ENCODE data around the gene FBXL20.
"Not testable (repeated sequence)": the region's sequence is repeated elsewhere in the genome, so short reads cannot be mapped to it uniquely, and the experiment has no call there.

Gene FBXL20

DNA sequence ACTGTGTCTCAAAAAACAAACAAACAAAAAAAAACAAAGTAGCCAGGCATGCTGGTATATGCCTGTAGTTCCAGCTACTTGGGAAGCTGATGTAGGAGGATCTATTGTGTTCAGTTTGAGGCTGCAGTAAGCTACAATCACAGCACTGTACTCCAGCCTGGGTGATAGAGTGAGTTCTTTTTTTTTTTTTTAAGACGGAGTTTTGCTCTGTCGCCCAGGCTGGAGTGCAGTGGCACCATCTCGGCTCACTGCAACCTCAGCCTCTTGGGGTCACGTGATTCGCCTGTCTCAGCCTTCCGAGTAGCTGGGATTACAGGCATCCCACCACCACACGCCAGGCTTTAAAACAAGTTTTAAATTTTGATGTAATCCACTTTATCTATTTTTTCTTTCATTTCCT, 95.4 kb downstream of the FBXL20 start:
- H3K4me3 ChIP-seq (ENCODE audit: low read length): no peak overlapping the region
- DNase-seq (ENCODE audit: low read depth): no peak
- TF ChIP-seq, protein P1, sequence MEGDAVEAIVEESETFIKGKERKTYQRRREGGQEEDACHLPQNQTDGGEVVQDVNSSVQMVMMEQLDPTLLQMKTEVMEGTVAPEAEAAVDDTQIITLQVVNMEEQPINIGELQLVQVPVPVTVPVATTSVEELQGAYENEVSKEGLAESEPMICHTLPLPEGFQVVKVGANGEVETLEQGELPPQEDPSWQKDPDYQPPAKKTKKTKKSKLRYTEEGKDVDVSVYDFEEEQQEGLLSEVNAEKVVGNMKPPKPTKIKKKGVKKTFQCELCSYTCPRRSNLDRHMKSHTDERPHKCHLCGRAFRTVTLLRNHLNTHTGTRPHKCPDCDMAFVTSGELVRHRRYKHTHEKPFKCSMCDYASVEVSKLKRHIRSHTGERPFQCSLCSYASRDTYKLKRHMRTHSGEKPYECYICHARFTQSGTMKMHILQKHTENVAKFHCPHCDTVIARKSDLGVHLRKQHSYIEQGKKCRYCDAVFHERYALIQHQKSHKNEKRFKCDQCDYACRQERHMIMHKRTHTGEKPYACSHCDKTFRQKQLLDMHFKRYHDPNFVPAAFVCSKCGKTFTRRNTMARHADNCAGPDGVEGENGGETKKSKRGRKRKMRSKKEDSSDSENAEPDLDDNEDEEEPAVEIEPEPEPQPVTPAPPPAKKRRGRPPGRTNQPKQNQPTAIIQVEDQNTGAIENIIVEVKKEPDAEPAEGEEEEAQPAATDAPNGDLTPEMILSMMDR (IDR thresholded peaks at IDR 0.05; ENCODE audit: insufficient read depth, low read depth, low read length, missing control alignments): no peak

DNA sequence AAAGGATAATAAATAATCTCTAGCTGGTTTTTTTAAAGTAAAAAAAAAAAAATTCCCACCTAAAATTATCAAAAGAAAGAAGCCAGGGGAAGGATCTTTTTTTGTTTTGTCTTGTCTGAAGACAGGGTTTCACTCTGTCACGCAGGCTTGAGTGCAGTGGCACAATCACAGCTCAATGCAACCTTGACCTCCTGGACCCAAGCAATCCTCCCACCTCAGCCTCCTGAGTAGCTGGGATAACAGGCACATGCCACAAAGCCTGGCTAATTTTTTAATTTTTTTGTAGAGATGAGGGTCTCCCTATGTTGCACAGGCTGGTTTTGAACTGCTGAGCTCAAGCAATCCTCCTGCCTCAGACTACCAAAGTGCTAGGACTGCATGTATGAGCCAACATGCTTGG, 97.2 kb downstream of the FBXL20 start:
- no peak overlapping the region for H3K4me3 ChIP-seq (ENCODE audit: low read length)
- TF ChIP-seq, protein P1 (IDR thresholded peaks at IDR 0.05; ENCODE audit: insufficient read depth, low read depth, low read length, missing control alignments): no peak
- no peak for DNase-seq (ENCODE audit: low read depth)

DNA sequence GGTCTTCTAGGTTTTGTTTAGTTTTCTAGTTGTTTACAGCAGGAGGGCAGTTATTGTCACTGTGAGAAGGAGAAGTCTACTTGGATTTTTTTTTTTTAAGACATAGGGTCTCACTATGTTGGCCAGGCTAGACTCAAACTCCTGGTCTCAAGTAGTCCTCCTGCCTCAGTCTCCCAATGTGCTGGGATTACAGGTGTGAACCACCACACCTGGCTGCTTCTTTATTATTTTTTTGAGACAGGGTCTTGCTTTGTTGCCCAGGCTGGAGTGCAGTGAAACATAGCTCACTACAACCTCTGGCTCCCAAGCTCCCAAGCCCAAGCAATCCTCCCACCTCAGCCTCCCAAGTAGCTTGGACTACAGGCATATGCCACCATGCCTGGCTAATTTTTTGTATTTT, 107.4 kb downstream of the FBXL20 start:
- no peak for DNase-seq (ENCODE audit: low read depth)
- TF ChIP-seq, protein P1 (IDR thresholded peaks at IDR 0.05; ENCODE audit: insufficient read depth, low read depth, low read length, missing control alignments): no peak
- no peak overlapping the region for H3K4me3 ChIP-seq (ENCODE audit: low read length)

DNA sequence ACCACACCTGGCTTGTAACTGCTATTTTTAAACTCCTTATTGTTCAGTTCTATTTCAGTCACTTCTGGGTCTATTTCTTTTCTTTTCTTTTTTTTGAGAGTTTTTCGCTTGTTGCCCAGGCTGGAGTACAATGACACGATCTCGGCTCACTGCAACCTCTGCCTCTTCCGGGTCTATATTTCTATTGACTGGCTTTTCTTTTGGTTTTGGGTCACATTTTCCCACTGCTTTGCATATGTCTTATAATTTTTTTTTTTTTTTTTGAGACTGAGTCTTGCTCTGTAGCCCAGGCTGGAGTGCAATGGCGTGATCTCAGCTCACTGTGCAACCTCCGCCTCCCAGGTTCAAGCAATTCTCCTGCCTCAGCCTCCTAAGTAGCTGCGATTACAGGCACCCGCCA, 108.9 kb downstream of the FBXL20 start:
- not testable (repeated sequence) for H3K4me3 ChIP-seq (ENCODE audit: low read length); DNase-seq (ENCODE audit: low read depth)

DNA sequence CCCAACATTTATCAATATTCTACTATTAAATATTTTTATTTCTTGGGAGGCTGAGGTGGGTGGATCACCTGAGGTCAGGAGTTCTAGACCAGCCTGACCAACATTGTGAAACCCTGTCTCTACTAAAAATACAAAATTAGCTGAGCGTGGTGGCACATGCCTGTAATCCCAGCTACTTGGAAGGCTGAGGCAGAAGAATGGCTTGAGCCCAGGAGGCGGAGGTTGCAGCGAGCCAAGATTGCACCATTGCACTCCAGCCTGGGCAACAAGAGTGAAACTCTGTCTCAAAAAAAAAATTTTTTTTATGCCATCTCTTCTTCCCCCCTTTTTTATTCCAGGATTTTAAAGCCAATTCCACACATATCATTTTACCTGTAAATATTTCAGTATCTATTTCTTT, 114.9 kb downstream of the FBXL20 start:
- not testable (repeated sequence) for DNase-seq (ENCODE audit: low read depth); H3K4me3 ChIP-seq (ENCODE audit: low read length)

DNA sequence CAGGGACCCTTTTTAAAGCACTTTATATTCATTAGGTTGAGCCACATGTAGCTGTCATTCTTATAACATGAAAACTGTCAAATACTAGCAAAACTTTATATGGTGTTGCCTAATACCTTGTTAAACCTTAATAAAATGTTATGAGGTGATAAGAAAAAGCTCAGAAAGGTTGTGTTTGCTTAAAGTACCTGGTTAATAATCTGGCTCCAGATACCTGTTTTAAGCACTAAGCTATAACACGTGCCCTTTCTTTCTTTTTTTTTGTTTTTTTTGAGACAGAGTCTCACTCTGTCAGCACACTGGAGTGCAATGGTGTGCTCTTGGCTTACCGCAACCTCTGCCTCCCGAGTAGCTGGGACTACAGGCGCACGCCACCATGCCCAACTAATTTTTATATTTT, 116.7 kb downstream of the FBXL20 start:
- no peak for DNase-seq (ENCODE audit: low read depth)
- H3K4me3 ChIP-seq (ENCODE audit: low read length): no peak overlapping the region
- TF ChIP-seq, protein P1 (IDR thresholded peaks at IDR 0.05; ENCODE audit: insufficient read depth, low read depth, low read length, missing control alignments): no peak

DNA sequence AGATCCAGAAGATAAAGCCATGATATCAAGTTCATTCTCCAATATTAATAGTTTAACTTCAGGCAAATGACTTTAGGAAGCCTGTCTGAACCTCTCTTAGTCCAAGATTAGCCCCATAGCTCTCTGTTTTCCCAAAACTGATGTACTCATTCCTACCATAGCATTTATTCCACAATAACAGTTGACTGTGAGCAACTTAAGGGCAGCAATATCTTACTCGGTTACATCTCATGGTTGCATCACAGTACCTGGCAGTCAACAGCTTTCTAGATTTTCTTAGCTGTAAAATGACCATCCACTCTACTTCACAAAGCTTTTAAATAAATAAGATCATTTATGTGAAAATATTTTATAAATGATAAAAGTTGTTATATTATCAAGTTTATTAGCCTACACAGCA, 117.5 kb downstream of the FBXL20 start:
- TF ChIP-seq, protein P1 (IDR thresholded peaks at IDR 0.05; ENCODE audit: insufficient read depth, low read depth, low read length, missing control alignments): no peak
- no peak overlapping the region for H3K4me3 ChIP-seq (ENCODE audit: low read length)
- DNase-seq (ENCODE audit: low read depth): no peak

DNA sequence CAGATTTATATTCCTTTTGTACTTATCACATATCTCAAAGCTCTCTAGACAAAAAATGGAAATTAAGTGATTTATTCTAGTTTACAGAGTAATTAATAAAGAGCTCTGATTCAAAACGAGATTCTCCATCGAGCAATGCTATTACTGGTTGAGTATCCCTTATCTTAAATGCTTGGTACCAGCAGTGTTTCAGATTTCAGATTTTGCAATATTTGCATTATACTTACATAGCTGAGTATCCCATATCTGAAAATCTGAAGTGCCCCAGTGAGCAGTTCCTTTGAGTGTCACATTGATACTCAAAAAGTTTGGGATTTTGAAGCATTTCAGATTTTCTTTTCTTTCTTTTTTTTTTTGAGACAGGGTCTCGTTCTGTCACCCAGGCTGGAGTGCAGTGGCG, 118.3 kb downstream of the FBXL20 start:
- TF ChIP-seq, protein P1 (IDR thresholded peaks at IDR 0.05; ENCODE audit: insufficient read depth, low read depth, low read length, missing control alignments): no peak

More for the DNA sequence above, 118.3 kb downstream of the FBXL20 start:
- H3K4me3 ChIP-seq (ENCODE audit: low read length): no peak overlapping the region
- DNase-seq (ENCODE audit: low read depth): no peak

Measured in epithelial cell of esophagus (primary cell).